OCI-LY1 (cell line): ENCODE data around the gene OCIAD1.

Experiments used
- EZH2 ChIP-seq: fragments of 200-600 bp; sonication (generic), shearing (Covaris generic); IDR thresholded peaks from 2 replicates; pipeline ENCODE4 v1.8.0; 2017; ENCODE audit warnings: borderline replicate concordance, mixed run types, mild to moderate bottlenecking, antibody characterized with exemption, low read length, moderate library complexity, mixed read lengths
- TF ChIP-seq, protein P1 (sequence below): fragments of 200-600 bp; sonication (generic), shearing (Covaris generic); IDR thresholded peaks from 2 replicates; pipeline ENCODE4 v1.5.1; 2017; ENCODE audit warnings: mild to moderate bottlenecking, antibody characterized with exemption, low read length, moderate library complexity, mixed read lengths

DNA sequence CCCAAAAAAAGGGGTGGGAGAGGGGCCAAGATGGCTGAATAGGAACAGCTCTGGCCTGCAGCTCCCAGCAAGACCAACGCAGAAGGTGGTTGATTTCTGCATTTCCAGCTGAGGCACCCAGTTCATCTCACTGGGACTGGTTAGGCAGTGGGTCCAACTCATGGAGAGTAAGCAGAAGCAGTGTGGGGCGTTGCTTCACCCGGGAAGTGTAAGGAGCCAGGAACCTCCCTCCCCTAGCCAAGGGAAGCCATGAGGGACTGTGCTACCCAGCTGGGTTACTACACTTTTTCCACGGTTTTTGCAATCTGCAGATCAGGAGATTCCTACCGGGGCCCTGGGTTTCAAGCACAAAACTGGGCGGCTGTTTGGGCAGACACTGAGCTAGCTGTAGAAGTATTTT is 13.9 kb upstream of the OCIAD1 start:
- TF ChIP-seq, protein P1, sequence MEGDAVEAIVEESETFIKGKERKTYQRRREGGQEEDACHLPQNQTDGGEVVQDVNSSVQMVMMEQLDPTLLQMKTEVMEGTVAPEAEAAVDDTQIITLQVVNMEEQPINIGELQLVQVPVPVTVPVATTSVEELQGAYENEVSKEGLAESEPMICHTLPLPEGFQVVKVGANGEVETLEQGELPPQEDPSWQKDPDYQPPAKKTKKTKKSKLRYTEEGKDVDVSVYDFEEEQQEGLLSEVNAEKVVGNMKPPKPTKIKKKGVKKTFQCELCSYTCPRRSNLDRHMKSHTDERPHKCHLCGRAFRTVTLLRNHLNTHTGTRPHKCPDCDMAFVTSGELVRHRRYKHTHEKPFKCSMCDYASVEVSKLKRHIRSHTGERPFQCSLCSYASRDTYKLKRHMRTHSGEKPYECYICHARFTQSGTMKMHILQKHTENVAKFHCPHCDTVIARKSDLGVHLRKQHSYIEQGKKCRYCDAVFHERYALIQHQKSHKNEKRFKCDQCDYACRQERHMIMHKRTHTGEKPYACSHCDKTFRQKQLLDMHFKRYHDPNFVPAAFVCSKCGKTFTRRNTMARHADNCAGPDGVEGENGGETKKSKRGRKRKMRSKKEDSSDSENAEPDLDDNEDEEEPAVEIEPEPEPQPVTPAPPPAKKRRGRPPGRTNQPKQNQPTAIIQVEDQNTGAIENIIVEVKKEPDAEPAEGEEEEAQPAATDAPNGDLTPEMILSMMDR, result no peak
- TF ChIP-seq EZH2, result no peak
